HepG2 (cell line): ENCODE data around the gene SND1. TPM values are rescaled to one million over a fixed set of nuclear protein-coding genes. Genes with fewer than 3 reads are reported as not detected.
A peak's percentile ranks its signal among the peaks of the same experiment; 100 is the strongest.

Source experiments
- ATAC-seq: fragments of 200-7000 bp; cut with Tn5 transposase; 3 replicates; pipeline ENCODE4 v1.9.1; 2020; ENCODE audit warnings: mild to moderate bottlenecking, moderate library complexity
- BruUV-seq: library from RNA; stranded (reverse); fragments of 400-500 nt; replicated peaks from 2 replicates; lab custom pipeline; 2021; lab: Mats Ljungman, UMichigan
- CTCF ChIA-PET: fragments of 300-600 bp; formaldehyde crosslinking; extraction: SDS; loops from one replicate; lab custom pipeline; 2021; ENCODE audit warnings: low total read pairs, inconsistent platforms, low intra/inter-chr PET ratio; lab: Yijun Ruan, JAX
- POLR2A ChIA-PET: fragments of 350-600 bp; sonication (Branson Sonifier 250); formaldehyde crosslinking; loops from one replicate; lab custom pipeline; 2020; ENCODE audit warnings: antibody characterized with exemption, inconsistent platforms; lab: Yijun Ruan, JAX
- DNase-seq: peaks from one replicate; pipeline ENCODE4 v3.0.0-alpha.2; 2015; ENCODE audit warnings: low spot score
- FAIRE-seq: peaks from 3 replicates; lab custom pipeline; 2011; peaks lifted over from hg19 to GRCh38; lab: Jason Lieb, UNC
- H2AFZ ChIP-seq: one replicate; pipeline ENCODE4 v1.6.1; 2011; ENCODE audit warnings: low read length, inconsistent platforms
- H3K27ac ChIP-seq: fragments of 300-600 bp; 3 replicates; pipeline ENCODE4 v1.8.0; 2011; ENCODE audit warnings: mixed run types, mild to moderate bottlenecking, mixed read lengths, low read length, inconsistent platforms; ENCODE audit not compliant: insufficient read depth; ENCODE audit errors: extremely low read length
- H3K27me3 ChIP-seq, 2 experiments: fragments of 200-600 bp in 1 of 2; 2 replicates in 1 of 2; 3 replicates in 1 of 2; pipeline versions ENCODE4 v1.6.0 to v1.8.0; 2011; ENCODE audit warnings: low read length in 2 of 2, mild to moderate bottlenecking in 2 of 2, moderate library complexity in 2 of 2, inconsistent platforms in 1 of 2; ENCODE audit not compliant: insufficient read depth in 2 of 2, control insufficient read depth in 1 of 2
- H3K36me3 ChIP-seq, 2 experiments: fragments of 200-600 bp in 1 of 2; replicated peaks in 1 of 2; 2 replicates in 1 of 2; 3 replicates in 1 of 2; pipeline versions ENCODE4 v1.5.1 to v1.8.0; 2011; ENCODE audit warnings: low read length in 2 of 2, inconsistent platforms in 1 of 2; ENCODE audit not compliant: insufficient read depth in 2 of 2, control insufficient read depth in 1 of 2
- H3K4me1 ChIP-seq: 2 replicates; pipeline ENCODE4 v1.5.1; 2012; ENCODE audit warnings: low read length, inconsistent platforms; ENCODE audit not compliant: insufficient read depth
- H3K4me2 ChIP-seq: 2 replicates; pipeline ENCODE4 v1.6.0; 2011; ENCODE audit warnings: low read depth, low read length, inconsistent platforms
- H3K4me3 ChIP-seq, 3 experiments: fragments of 200-600 bp in 1 of 3; sonication (generic), shearing (Covaris generic) in 1 of 3; replicated peaks in 1 of 3; 2 replicates each; pipeline ENCODE4 v1.5.1; 2011 to 2016; ENCODE audit warnings: low read length in 3 of 3, inconsistent platforms in 2 of 3, low read depth in 2 of 3, mild to moderate bottlenecking in 2 of 3, control low read depth in 1 of 3, mixed read lengths in 1 of 3; ENCODE audit not compliant: insufficient read depth in 1 of 3
- H3K79me2 ChIP-seq: one replicate; pipeline ENCODE4 v1.6.1; 2011; ENCODE audit warnings: low read length, inconsistent platforms; ENCODE audit not compliant: insufficient read depth
- H3K9ac ChIP-seq: 2 replicates; pipeline ENCODE4 v1.6.0; 2011; ENCODE audit warnings: mild to moderate bottlenecking, low read depth, low read length, inconsistent platforms; ENCODE audit not compliant: insufficient read depth
- H3K9me3 ChIP-seq: 2 replicates; pipeline ENCODE4 v1.5.1; 2012; ENCODE audit warnings: mild to moderate bottlenecking, low read length
- H4K20me1 ChIP-seq: 2 replicates; pipeline ENCODE4 v1.6.0; 2011; ENCODE audit warnings: inconsistent platforms, mild to moderate bottlenecking, low read length, moderate library complexity; ENCODE audit not compliant: insufficient read depth
- ESRRA ChIP-seq: sonication (generic); formaldehyde crosslinking; IDR thresholded peaks from 2 replicates; pipeline ENCODE4 v1.5.1; 2020; ENCODE audit warnings: mild to moderate bottlenecking, low read depth, missing genetic modification reagents
- FOXP1 ChIP-seq, 2 experiments: fragments of 450-650 bp in 1 of 2; IDR thresholded peaks; 2 replicates each; pipeline ENCODE4 v1.6.1; 2017 to 2018; ENCODE audit warnings: antibody characterized with exemption in 1 of 2
- JDP2 ChIP-seq: sonication (generic); formaldehyde crosslinking; IDR thresholded peaks from 2 replicates; pipeline ENCODE4 v1.8.1; 2022; ENCODE audit warnings: missing genetic modification reagents, borderline replicate concordance
- KLF13 ChIP-seq: sonication (generic); formaldehyde crosslinking; IDR thresholded peaks from 2 replicates; pipeline ENCODE4 v1.4.0; 2020; ENCODE audit warnings: mild to moderate bottlenecking, missing genetic modification reagents
- NFE2L2 ChIP-seq: fragments of 150-350 bp; IDR thresholded peaks from 2 replicates; pipeline ENCODE4 v1.6.1; 2014; ENCODE audit warnings: low read length
- ZNF576 ChIP-seq: sonication (generic); formaldehyde crosslinking; IDR thresholded peaks from 2 replicates; pipeline ENCODE4 v1.4.0; 2020; ENCODE audit warnings: mild to moderate bottlenecking, missing genetic modification reagents
- WGBS: methylation state at CpG from one replicate; pipeline ENCODE4 v1.1.6; 2017; ENCODE audit warnings: low lambda C conversion rate; 5-methylcytosine and 5-hydroxymethylcytosine counted together
- in situ Hi-C: cut with HindIII; loops from 2 replicates; pipeline ENCODE4 v1.10.0; 2017; ENCODE audit warnings: low pct_unique_long_range_greater_than_20kb; ENCODE audit not compliant: extremely low pct_ligation_motif_present
- intact Hi-C: fragments of 100-400 bp; cut with micrococcal nuclease; formaldehyde crosslinking; loops from one replicate; pipeline ENCODE4 v1.10.0; 2022; ENCODE audit not compliant: unreplicated experiment
- polyA plus RNA-seq, 8 experiments: library from polyadenylated mRNA; depleted of rRNA in 3 of 8; stranded (reverse) in 7 of 8; unstranded in 1 of 8; fragments of >200 nt; fragmentation: Illumina TruSeq in 4 of 8; extraction: Trizol in 4 of 8; gene quantifications; 2 replicates each; pipeline versions ENCODE4 v1.2.1 to v1.2.3, GENCODE V29; 2011 to 2016; ENCODE audit warnings: low read depth in 4 of 8, missing spikeins in 1 of 8, mixed read lengths in 1 of 8; ENCODE audit not compliant: insufficient read depth in 1 of 8
- total RNA-seq, 5 experiments: library from RNA; depleted of rRNA; stranded (reverse); fragments of >200 nt; fragmentation: Illumina TruSeq; extraction: Trizol; gene quantifications; 2 replicates each; pipeline ENCODE4 v1.2.3, GENCODE V29; 2016; ENCODE audit warnings: low read depth in 1 of 5
- TF ChIP-seq, protein P1 (sequence below): sonication (generic); formaldehyde crosslinking; IDR thresholded peaks from 2 replicates; pipeline ENCODE4 v1.4.0; 2020; ENCODE audit warnings: missing genetic modification reagents, borderline replicate concordance
- TF ChIP-seq, protein P2 (sequence below): sonication (generic); formaldehyde crosslinking; IDR thresholded peaks from 2 replicates; pipeline ENCODE4 v1.5.1; 2020; ENCODE audit warnings: mild to moderate bottlenecking, moderate library complexity, missing genetic modification reagents

The SND1 gene
- total and polyA plus RNA-seq, 2 of the 13 experiments (the other 11 are each of a cell fraction or from before 2014, with no cell fraction given): 110 to 182 TPM

DNA sequence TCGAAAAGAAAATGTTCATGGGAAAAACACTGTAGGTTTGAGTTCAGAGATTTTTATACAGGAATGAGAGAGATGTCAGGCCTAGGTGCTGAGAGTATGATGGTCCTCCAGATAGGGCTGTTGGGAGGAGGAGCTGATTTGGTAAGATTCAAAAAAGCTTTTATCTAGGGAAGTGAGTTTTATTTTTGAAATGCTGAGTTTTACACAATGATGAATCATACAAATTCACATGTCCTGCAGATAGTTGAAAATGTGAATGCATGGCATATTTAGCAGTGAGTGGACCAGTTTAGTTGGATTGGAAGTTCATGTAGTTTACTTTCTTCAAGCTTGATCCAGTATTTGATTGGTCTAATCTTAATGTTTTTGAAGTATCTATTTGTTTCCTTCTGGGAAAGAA, 224.4 kb downstream of the SND1 start (continued):
- TF ChIP-seq ESRRA (CRISPR knock-in tag): no peak
- TF ChIP-seq JDP2: no peak

- ChIA-PET POLR2A (no interaction called here), CTCF (no interaction called here)
- WGBS: 92% methylated on average over 3 of the region's 3 CpGs
- no peaks in the 10 kb centered on the region for H4K20me1 ChIP-seq
- H2AFZ ChIP-seq: no peak overlapping the region
- in situ Hi-C loops: no loop called here
- BruUV-seq: no TSS peak
- H3K36me3 ChIP-seq: peaks cover 4 to 8% of the 10 kb centered on the region in 2 experiments; a peak in 2 of 5 replicates
- no peak overlapping the region for H3K27ac ChIP-seq
- intact Hi-C loops: no loop called here
- H3K4me3 ChIP-seq: no peak overlapping the region
- H3K9ac ChIP-seq: no peak overlapping the region
- no peaks in the 10 kb centered on the region for H3K9me3 ChIP-seq
- no peaks in the 10 kb centered on the region for H3K27me3 ChIP-seq
- TF ChIP-seq NFE2L2: peak; percentile 48; the same call in 1 of the 2 replicates
- TF ChIP-seq ZNF576 (CRISPR knock-in tag): no peak
- H3K4me1 ChIP-seq: no peaks in the 10 kb centered on the region
- H3K79me2 ChIP-seq: no peaks in the 10 kb centered on the region
- DNase-seq: no peak
- no peak for FAIRE-seq
- no peak for ATAC-seq
- H3K4me2 ChIP-seq: no peak overlapping the region
Observed at GRCh38 chr7:127877951-127878350, 226.0 kb downstream of the SND1 start.

DNA sequence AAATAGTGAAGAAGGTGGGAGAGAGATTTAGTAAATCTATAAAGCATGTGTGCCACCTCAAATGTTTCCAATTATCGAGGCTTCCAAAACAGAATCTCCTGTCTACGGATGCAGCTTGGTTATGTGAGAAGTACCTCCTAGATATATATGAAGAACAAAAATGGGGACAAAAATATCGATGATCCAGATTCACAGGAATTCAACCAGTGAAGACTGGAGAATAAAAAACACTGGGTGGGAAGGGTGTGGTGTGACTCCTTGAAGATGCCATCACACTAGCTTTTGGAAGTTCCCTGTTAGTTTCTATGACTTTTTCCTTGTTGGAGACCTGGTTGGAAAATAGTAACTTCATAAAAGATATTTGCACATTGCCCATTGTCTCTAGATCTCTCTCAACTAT, 226.8 kb downstream of the SND1 start:
- intact Hi-C loops (no loop called here), in situ Hi-C loops (no loop called here)
- no peak for ATAC-seq
- H3K27me3 ChIP-seq: no peaks in the 10 kb centered on the region
- no peak overlapping the region for H3K9ac ChIP-seq
- peaks cover under 1 to 4% of the 10 kb centered on the region in 2 experiments; a peak in 1 of 5 replicates for H3K36me3 ChIP-seq
- 98% methylated on average over 3 of the region's 3 CpGs for WGBS
- H3K79me2 ChIP-seq: no peaks in the 10 kb centered on the region
- H4K20me1 ChIP-seq: no peaks in the 10 kb centered on the region
- no peak overlapping the region for H2AFZ ChIP-seq
- CTCF ChIA-PET: no interaction called here
- no peak for FAIRE-seq
- no peak overlapping the region for H3K4me3 ChIP-seq
- H3K4me2 ChIP-seq: no peak overlapping the region
- no TSS peak for BruUV-seq
- no peak overlapping the region for H3K27ac ChIP-seq
- H3K4me1 ChIP-seq: no peaks in the 10 kb centered on the region
- POLR2A ChIA-PET: no interaction called here
- H3K9me3 ChIP-seq: no peaks in the 10 kb centered on the region
- DNase-seq: no peak
- TF ChIP-seq, protein P1, sequence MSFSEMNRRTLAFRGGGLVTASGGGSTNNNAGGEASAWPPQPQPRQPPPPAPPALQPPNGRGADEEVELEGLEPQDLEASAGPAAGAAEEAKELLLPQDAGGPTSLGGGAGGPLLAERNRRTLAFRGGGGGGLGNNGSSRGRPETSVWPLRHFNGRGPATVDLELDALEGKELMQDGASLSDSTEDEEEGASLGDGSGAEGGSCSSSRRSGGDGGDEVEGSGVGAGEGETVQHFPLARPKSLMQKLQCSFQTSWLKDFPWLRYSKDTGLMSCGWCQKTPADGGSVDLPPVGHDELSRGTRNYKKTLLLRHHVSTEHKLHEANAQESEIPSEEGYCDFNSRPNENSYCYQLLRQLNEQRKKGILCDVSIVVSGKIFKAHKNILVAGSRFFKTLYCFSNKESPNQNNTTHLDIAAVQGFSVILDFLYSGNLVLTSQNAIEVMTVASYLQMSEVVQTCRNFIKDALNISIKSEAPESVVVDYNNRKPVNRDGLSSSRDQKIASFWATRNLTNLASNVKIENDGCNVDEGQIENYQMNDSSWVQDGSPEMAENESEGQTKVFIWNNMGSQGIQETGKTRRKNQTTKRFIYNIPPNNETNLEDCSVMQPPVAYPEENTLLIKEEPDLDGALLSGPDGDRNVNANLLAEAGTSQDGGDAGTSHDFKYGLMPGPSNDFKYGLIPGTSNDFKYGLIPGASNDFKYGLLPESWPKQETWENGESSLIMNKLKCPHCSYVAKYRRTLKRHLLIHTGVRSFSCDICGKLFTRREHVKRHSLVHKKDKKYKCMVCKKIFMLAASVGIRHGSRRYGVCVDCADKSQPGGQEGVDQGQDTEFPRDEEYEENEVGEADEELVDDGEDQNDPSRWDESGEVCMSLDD: no peak
- no peak for TF ChIP-seq KLF13 (CRISPR knock-in tag)
- TF ChIP-seq, protein P2, sequence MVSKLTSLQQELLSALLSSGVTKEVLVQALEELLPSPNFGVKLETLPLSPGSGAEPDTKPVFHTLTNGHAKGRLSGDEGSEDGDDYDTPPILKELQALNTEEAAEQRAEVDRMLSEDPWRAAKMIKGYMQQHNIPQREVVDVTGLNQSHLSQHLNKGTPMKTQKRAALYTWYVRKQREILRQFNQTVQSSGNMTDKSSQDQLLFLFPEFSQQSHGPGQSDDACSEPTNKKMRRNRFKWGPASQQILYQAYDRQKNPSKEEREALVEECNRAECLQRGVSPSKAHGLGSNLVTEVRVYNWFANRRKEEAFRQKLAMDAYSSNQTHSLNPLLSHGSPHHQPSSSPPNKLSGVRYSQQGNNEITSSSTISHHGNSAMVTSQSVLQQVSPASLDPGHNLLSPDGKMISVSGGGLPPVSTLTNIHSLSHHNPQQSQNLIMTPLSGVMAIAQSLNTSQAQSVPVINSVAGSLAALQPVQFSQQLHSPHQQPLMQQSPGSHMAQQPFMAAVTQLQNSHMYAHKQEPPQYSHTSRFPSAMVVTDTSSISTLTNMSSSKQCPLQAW (CRISPR knock-in tag): no peak
- TF ChIP-seq FOXP1 (IDR thresholded peaks at IDR 0.05): no peak
- no peak for TF ChIP-seq FOXP1 (CRISPR knock-in tag; IDR thresholded peaks at IDR 0.05)
